Stimulated activated CD8-positive, alpha-beta memory T cell treated with anti-CD3 and anti-CD28 coated beads, Interleukin-15, amount 100 ng/mL, for 48 hours (primary cell): Measurements from ENCODE around the gene PTPN12.
"Not testable (repeated sequence)": the region's sequence is repeated elsewhere in the genome, so short reads cannot be mapped to it uniquely, and the experiment has no call there.

ENCODE experiments used
- DNase-seq, 2 donors: peaks; one replicate each; pipeline ENCODE4 v3.0.0-alpha.2; 2020; ENCODE audit warnings: low read depth in 2 of 2

The PTPN12 gene

GRCh38 chr7:77579797-77580196, 42.7 kb downstream of the PTPN12 start:
- no peak for DNase-seq

DNA sequence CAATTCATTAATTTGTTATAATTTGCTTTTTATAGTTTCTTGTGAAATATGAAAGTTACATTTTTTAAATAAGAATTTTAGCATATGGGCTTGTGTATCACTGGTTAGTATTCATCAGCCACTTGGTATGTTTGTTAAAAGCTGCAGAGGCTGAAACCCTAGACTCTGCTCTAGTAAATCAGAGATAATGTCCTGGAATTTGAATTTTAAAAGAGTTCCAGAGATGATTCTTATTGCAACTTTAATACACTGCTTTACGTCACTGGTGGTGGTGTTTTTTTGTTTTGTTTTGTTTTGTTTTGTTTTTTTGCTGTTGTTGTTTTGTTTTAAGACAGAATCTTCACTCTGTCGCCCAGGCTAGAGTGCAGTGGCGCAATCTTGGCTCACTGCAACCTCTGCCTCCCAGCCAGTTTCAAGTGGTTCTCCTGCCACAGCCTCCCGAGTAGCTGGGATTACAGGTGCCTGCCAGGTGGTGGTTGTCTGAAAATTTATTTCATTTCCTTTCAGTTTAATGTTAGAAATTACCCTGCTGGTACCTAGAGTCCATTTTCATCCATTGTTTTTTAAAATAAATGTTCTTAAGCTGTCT, 43.8 kb downstream of the PTPN12 start:
- DNase-seq: no peak

DNA sequence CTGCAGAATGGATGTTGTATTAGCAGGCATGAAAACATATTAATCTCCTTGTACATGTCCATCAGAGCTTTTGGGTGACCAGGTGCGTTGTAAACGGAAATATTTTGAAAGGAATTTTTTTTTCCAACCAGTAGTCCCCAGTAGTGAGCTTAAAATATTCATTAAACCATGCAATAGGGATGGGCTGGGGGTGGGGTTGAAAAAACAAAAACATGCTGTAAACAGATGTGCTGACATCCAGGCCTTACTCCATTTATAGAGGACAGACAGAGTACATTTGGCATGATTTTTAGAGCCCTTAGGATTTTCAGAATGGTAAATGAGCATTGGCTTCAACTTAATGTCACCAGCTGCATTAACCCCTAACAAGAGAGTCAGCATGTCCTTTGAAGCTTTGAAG, 50.2 kb downstream of the PTPN12 start:
- DNase-seq: no peak

DNA sequence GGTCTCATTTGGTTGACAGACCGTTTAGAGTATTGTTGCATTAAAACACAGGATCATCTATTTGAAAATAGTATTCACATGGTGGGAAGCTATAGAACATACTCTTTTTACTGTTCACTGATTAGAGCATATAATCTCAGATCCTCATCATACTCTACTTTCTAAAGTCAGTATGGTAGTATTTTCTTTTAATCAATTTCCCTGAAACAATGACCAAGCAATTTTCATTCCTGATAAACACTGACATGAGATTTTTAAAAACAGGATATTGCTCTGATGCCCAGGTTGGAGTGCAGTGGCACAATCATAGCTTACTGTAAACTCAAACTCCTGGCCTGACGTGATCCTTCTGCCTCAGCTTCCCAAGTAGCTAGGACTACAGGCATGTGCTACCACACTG, 63.9 kb downstream of the PTPN12 start:
- DNase-seq: no peak

GRCh38 chr7:77606562-77606961, 69.5 kb downstream of the PTPN12 start:
- no peak for DNase-seq

GRCh38 chr7:77619314-77619713, 82.2 kb downstream of the PTPN12 start:
- no peak for DNase-seq

DNA sequence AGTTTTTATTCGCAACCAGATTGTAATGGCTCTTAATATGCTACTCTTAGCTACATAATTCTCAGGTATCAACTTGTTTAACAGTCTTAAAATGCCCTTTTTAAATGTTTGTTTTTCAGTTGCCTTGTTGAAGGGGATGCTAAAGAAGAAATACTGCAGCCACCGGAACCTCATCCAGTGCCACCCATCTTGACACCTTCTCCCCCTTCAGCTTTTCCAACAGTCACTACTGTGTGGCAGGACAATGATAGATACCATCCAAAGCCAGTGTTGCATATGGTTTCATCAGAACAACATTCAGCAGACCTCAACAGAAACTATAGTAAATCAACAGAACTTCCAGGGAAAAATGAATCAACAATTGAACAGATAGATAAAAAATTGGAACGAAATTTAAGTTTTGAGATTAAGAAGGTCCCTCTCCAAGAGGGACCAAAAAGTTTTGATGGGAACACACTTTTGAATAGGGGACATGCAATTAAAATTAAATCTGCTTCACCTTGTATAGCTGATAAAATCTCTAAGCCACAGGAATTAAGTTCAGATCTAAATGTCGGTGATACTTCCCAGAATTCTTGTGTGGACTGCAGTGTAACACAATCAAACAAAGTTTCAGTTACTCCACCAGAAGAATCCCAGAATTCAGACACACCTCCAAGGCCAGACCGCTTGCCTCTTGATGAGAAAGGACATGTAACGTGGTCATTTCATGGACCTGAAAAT, 89.7 kb downstream of the PTPN12 start:
- no peak for DNase-seq

GRCh38 chr7:77627309-77627676, 90.2 kb downstream of the PTPN12 start:
- DNase-seq: no peak

DNA sequence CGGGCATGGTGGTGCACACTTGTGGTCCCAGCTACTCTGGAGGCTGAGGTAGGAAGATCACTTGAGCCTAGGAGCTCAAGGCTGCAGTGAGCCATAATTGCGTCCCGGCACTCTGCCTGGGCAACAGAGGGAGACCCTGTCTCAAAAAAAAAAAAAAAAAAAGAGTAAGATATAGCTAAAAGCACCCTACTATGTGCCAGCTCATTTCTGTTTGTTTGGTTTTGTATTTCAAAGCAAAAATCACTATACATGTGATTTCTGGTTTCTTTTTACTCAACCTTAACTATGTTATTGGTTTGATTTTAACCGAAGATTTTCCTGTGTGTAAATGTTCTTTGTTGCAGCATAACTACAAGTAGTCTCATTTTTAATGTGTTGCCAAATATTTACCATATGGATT, 92.7 kb downstream of the PTPN12 start:
- no peak for DNase-seq

DNA sequence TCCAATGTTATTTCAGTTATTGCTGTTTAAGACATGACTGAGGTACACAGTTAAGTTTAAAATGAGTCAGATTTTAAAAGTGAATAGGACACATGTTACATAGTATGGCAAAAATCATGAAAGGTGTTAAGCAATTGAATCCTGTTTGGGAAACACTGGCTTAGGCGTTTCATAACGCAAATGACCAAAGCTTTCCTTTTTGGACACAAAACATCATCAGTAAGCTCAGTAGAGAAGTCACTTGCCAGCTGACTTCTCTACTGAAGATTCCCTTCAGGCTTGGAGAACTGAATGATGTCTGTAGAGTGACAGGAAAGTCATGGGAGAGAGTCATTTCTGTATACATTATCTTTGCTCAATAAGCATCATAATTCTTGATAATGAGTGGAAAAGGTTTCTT, 94.7 kb downstream of the PTPN12 start:
- DNase-seq: no peak

DNA sequence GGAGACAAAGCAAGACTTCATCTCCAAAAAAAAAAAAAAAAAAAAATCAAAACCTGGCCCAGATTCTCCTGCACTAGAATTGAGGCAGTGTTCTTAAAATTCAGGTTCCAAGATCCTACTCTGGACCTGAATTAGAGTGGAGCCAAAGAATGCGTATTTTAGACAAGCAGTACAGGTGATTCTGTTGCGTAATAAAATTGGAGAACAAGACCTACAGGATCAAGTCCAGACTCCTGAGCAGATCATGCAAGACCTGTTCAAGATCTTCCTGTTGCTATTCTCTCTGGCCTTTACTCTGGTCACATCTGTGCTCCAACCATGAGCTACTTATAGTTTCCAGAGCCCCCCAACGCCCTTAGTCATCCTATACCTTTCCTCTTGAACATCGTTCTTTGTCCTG, 107.7 kb downstream of the PTPN12 start:
- no peak for DNase-seq

GRCh38 chr7:77648742-77649338, 111.7 kb downstream of the PTPN12 start:
- DNase-seq: no peak

DNA sequence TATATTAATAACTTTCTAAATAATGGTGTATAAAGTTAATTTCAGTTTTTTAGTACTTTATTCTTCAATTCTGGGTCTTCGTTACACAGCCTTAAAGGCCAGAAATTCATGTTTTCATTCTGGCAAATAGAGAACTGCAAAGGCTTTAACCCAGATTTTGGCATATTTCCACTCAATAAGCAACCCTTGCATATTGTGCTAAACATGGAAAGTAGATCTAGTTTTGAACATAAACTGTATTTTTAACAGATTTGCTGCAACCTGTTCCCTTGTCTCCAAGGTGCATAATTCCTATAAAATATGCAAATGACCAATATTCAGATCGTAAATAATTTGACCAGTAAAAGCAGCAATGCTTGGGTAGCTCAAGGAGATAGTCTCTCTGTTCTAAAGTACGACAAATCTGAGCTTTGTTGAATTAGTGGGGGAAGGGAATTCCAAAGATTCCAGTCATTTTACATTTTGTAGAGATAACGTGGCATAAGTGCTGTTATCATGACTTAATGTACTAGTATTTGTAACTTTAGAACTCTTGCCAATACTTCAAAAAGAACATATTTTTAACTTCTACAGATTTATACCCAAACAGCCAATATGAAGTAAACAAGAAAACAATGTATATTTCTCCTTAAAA, 112.7 kb downstream of the PTPN12 start:
- DNase-seq: no peak

- no peak for DNase-seq
These were observed 114.6 kb downstream of the PTPN12 start for GRCh38 chr7:77651575-77652162.

GRCh38 chr7:77652826-77653225, 115.7 kb downstream of the PTPN12 start:
- not testable (repeated sequence) for DNase-seq

DNA sequence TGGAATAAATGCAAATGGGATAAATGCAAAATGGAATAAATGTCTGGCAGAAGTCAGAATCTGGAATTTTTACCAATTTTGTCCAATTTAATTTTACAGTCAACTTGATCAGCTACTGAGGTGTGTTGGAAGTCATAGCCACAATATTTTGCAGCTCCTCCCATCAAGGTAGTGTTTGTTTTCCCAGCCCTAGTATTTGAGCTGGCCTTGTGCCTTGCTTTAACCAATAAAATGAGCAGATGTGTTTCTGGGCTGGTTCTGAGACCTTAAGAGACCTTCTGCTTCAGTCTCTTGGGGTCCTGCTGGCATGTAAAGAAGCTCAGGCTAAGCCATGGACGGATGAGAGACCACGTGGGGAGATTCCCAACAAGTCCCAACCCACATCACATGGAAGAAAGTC, 116.5 kb downstream of the PTPN12 start:
- DNase-seq: no peak

GRCh38 chr7:77655356-77655755, 118.3 kb downstream of the PTPN12 start:
- no peak for DNase-seq

DNA sequence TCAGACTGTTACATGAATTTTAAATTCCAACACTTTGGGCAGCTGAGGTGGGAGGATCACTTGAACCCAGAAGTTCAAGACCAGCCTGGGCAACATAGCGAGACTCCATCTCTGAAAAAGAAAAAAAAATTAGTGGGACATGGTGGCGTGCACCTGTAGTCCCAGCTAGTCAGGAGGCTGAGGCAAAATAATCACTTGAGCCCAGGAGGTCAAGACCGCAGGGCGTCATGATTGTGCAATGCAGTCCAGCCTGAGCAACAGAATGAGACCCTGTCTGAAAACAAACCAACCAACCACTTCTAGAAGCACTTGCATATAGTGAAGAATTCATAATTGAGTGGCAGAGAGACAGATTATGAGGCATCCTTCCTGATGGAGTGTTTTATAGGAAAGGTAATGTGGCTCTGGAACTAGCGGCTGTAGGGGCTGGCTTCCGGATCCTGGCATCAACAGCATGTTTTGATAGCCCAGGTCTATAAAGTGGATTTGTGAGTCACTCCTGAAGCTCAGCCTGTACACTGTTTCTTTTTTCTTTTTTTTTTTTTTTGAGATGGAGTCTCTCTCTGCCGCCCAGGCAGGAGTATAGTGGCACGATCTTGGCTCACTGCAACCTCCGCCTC, 118.9 kb downstream of the PTPN12 start:
- DNase-seq: no peak

DNA sequence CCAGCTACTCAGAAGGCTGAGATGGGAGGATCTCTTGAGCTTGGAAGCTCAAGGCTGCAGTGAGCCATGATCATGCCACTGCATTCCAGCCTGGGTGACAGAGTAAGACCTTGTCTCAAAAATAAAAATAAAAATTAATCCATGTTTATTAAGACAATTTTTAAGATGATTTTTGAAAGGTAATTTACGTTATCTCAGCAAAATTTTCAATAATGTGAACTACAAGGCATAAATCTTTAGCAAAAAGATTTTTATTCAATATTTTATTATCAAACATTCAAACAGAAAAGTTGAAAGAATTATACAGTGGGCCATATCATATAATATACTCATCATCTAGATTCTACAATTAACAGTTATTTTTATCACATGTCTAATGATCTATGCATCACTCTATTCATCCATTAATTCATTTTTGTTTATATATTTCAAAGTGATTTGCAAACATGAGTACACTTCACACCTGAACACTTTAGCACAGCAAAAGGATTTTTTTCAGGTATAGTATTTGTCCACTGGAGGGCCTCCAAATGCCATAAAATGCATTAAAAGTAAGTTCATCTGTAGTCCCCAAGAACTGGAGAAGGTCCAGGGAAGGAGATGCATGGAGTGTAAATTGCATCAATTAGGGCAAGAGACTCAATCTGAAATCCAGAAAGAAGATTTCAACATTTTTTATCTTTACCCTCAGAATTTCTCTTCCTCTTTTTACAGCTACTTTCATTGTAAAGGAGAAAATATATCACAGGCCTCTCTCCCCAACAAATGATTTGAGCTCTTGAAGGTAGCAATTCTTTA, 120.5 kb downstream of the PTPN12 start:
- no peak for DNase-seq

DNA sequence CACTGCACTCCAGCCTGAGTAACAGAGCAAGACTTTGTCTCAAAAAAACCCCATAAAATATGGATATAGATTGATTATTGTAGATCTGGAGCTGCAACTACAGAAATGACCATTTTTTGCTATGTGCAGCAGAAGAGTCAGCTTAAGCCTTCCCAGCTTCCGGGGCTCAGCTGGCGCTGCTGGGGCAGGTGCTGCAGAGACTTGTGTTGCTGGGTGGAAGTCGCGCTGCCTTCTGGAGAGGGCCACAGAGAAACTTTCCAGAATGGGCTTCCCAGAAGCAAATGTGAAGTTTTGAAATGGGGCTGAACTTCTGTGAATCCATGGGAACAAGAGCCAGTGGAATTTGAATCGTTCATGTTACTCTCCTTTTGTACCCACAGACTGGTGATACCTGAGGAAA, 121.8 kb downstream of the PTPN12 start:
- no peak for DNase-seq

GRCh38 chr7:77661816-77662215, 124.7 kb downstream of the PTPN12 start:
- DNase-seq: no peak
